Tibial nerve (tissue), 4 donors: ENCODE data around the gene ZBTB16.

Experiments
- CTCF ChIP-seq, 5 experiments: fragments of 200-600 bp in 3 of 5; fragments of 450-650 bp in 2 of 5; sonication (generic) in 3 of 5; IDR thresholded peaks; one replicate each; pipeline ENCODE4 v1.5.1; 2016 to 2019; ENCODE audit warnings: antibody characterized with exemption in 5 of 5, mild to moderate bottlenecking in 3 of 5, moderate library complexity in 2 of 5
- EP300 ChIP-seq, 2 donors: sonication (generic); formaldehyde crosslinking; IDR thresholded peaks; one replicate each; pipeline ENCODE4 v1.6.1; 2017; ENCODE audit warnings: antibody characterized with exemption in 2 of 2, mild to moderate bottlenecking in 1 of 2

- TF ChIP-seq CTCF (IDR thresholded peaks at IDR 0.05), result no peak
- TF ChIP-seq EP300 (IDR thresholded peaks at IDR 0.05), result no peak
These were observed 22.9 kb downstream of the ZBTB16 start for GRCh38 chr11:114082415-114082748.
